ENCODE results near the gene BORCS5.

DNA sequence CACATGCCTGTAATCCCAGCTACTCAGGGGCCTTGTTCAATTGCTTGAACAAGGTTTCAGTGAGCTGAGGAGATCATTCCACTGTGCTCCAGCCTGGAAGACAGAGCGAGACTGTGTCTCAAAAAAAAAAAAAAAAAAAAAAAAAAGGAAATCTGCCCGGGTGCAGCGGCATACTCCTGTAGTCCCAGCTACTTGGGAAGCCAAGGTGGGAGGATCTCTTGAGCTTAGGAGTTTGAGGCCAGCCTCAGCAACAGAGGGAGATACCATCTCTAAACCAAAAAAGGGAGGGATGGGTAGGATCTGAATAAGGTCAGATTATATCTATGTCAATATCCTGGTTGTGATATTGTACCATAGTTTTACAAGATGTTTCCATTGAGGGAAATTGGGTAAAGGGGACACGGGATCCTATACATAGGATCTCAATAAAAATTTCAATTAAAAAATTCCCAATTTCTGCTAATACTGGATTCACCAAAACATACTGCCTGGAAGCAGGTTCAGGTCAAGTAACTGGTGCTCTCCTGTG is 76.4 kb downstream of the BORCS5 start:
- TF ChIP-seq, protein P1, sequence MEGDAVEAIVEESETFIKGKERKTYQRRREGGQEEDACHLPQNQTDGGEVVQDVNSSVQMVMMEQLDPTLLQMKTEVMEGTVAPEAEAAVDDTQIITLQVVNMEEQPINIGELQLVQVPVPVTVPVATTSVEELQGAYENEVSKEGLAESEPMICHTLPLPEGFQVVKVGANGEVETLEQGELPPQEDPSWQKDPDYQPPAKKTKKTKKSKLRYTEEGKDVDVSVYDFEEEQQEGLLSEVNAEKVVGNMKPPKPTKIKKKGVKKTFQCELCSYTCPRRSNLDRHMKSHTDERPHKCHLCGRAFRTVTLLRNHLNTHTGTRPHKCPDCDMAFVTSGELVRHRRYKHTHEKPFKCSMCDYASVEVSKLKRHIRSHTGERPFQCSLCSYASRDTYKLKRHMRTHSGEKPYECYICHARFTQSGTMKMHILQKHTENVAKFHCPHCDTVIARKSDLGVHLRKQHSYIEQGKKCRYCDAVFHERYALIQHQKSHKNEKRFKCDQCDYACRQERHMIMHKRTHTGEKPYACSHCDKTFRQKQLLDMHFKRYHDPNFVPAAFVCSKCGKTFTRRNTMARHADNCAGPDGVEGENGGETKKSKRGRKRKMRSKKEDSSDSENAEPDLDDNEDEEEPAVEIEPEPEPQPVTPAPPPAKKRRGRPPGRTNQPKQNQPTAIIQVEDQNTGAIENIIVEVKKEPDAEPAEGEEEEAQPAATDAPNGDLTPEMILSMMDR (IDR thresholded peaks at IDR 0.05) = no peak
- TF ChIP-seq POLR2A (IDR thresholded peaks at IDR 0.05) = no peak
